Esophagus muscularis mucosa (tissue), 4 donors: Measurements from ENCODE around the gene AQP7.

Experiments
- EP300 ChIP-seq: sonication (generic); formaldehyde crosslinking; IDR thresholded peaks from one replicate; pipeline ENCODE4 v1.6.1; 2017; ENCODE audit warnings: antibody characterized with exemption
- POLR2A ChIP-seq: fragments of 450-650 bp; IDR thresholded peaks from one replicate; pipeline ENCODE4 v1.6.1; 2017; ENCODE audit warnings: antibody characterized with exemption, moderate library complexity, mild to moderate bottlenecking, low read depth
- POLR2AphosphoS5 ChIP-seq, 2 donors: sonication (generic); formaldehyde crosslinking; IDR thresholded peaks; one replicate each; pipeline ENCODE4 v1.6.1; 2017; ENCODE audit warnings: antibody characterized with exemption in 2 of 2
- TF ChIP-seq, protein P1 (sequence below), 3 experiments: fragments of 200-600 bp in 2 of 3; fragments of 450-650 bp in 1 of 3; sonication (generic) in 2 of 3; IDR thresholded peaks; one replicate each; pipeline ENCODE4 v1.5.1; 2017 to 2019; ENCODE audit warnings: antibody characterized with exemption in 3 of 3, mild to moderate bottlenecking in 2 of 3, moderate library complexity in 1 of 3

DNA sequence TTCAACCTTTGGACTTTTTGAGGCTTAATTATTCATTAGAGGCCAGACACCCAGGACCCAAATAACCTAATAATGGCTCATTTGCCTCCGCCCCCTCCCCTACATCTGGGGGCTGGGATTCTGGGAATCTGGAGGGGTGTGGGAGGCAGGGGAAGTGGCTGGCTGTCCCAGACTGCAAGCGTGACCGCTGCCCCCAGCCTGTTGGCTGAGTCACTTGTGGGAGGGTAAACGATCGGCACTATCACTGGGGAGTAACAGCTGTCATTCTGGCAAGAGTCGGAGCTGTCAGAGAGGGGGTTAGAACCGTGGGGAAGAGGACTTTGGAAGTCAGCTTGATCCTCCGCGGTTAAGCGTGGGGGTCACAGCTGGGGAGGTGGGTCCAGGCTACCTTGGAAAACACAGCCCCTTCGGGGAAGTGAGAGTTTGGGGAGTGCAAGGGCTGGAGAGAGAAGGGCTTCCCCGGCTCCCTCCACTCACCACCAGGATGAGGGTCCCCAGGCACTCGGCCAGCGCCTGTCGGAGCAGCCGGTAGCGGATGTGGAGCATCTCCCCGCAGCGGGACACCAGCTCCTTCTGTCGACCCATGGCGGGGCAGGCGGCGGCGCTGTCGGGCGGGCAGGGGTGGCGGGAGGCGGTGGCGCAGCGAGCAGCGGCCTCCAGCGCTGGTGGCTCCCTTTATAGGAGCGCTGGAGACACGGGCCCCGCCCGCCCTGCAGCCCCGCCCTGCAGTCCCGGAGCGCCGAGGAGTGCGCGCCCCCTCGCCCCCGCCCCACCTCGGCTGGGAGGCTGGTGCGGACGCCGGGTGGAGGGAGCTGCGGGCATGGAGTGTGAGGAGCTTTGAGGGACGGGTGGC lies 44.8 kb upstream of the AQP7 start, which contains the start of gene AQP3:
- TF ChIP-seq, protein P1, sequence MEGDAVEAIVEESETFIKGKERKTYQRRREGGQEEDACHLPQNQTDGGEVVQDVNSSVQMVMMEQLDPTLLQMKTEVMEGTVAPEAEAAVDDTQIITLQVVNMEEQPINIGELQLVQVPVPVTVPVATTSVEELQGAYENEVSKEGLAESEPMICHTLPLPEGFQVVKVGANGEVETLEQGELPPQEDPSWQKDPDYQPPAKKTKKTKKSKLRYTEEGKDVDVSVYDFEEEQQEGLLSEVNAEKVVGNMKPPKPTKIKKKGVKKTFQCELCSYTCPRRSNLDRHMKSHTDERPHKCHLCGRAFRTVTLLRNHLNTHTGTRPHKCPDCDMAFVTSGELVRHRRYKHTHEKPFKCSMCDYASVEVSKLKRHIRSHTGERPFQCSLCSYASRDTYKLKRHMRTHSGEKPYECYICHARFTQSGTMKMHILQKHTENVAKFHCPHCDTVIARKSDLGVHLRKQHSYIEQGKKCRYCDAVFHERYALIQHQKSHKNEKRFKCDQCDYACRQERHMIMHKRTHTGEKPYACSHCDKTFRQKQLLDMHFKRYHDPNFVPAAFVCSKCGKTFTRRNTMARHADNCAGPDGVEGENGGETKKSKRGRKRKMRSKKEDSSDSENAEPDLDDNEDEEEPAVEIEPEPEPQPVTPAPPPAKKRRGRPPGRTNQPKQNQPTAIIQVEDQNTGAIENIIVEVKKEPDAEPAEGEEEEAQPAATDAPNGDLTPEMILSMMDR (IDR thresholded peaks at IDR 0.05), result peak; percentile 43 to 50 (median 46)
- no peak for TF ChIP-seq POLR2A
- TF ChIP-seq EP300, result no peak
- no peak for TF ChIP-seq POLR2AphosphoS5 (IDR thresholded peaks at IDR 0.05)
